OCI-LY1 (cell line): Measurements from ENCODE around the gene CD74.

Experiments
- H2AFZ ChIP-seq: fragments of 200-600 bp; sonication (generic), shearing (Covaris generic); 2 replicates; pipeline ENCODE4 v1.6.0; 2014; ENCODE audit warnings: antibody characterized with exemption, mild to moderate bottlenecking, low read length
- H3F3A ChIP-seq: fragments of 200-600 bp; sonication (generic), shearing (Covaris generic); 2 replicates; pipeline ENCODE4 v1.6.0; 2014; ENCODE audit warnings: mild to moderate bottlenecking, antibody characterized with exemption, low read length, moderate library complexity; ENCODE audit not compliant: insufficient read depth
- H3K27ac ChIP-seq: fragments of 200-600 bp; sonication (generic); 2 replicates; pipeline ENCODE4 v1.5.1; 2014; ENCODE audit warnings: low read length, mixed run types, mild to moderate bottlenecking, low read depth; ENCODE audit not compliant: poor library complexity, severe bottlenecking
- H3K27me3 ChIP-seq: fragments of 200-600 bp; sonication (generic); 2 replicates; pipeline ENCODE4 v1.6.0; 2014; ENCODE audit warnings: antibody characterized with exemption, mild to moderate bottlenecking, low read length, moderate library complexity; ENCODE audit not compliant: insufficient read depth
- H3K36me3 ChIP-seq: fragments of 200-600 bp; sonication (generic); 2 replicates; pipeline ENCODE4 v1.6.1; 2014; ENCODE audit warnings: mild to moderate bottlenecking, antibody characterized with exemption, low read length, moderate library complexity, mixed read lengths; ENCODE audit not compliant: insufficient read depth
- H3K4me1 ChIP-seq: fragments of 200-600 bp; sonication (generic); 2 replicates; pipeline ENCODE4 v1.5.1; 2014; ENCODE audit warnings: mild to moderate bottlenecking, low read length, moderate library complexity; ENCODE audit not compliant: insufficient read depth, severe bottlenecking
- H3K4me2 ChIP-seq: fragments of 200-600 bp; sonication (generic), shearing (Covaris generic); 2 replicates; pipeline ENCODE4 v1.6.1; 2014; ENCODE audit warnings: low read length
- H3K4me3 ChIP-seq: fragments of 200-600 bp; sonication (generic); 2 replicates; pipeline ENCODE4 v1.5.1; 2014; ENCODE audit warnings: low read length, low read depth, mild to moderate bottlenecking, mixed read lengths; ENCODE audit not compliant: poor library complexity, severe bottlenecking
- H3K79me2 ChIP-seq: fragments of 200-600 bp; shearing (Covaris generic); 2 replicates; pipeline ENCODE4 v1.6.1; 2016; ENCODE audit warnings: mixed run types, low read length, mixed read lengths; ENCODE audit not compliant: insufficient read depth
- H3K9ac ChIP-seq: fragments of 200-600 bp; sonication (generic), shearing (Covaris generic); 2 replicates; pipeline ENCODE4 v1.6.1; 2014; ENCODE audit warnings: mild to moderate bottlenecking, low read length, mixed read lengths
- H3K9me2 ChIP-seq: fragments of 200-600 bp; sonication (generic), shearing (Covaris generic); 2 replicates; pipeline ENCODE4 v1.6.1; 2014; ENCODE audit warnings: low read depth, mild to moderate bottlenecking, low read length, mixed read lengths
- H3K9me3 ChIP-seq: fragments of 200-600 bp; shearing (Covaris generic); 2 replicates; pipeline ENCODE4 v1.6.1; 2014; ENCODE audit warnings: low read length, mixed read lengths
- H4K20me1 ChIP-seq: fragments of 200-600 bp; sonication (generic), shearing (Covaris generic); 2 replicates; pipeline ENCODE4 v1.6.0; 2016; ENCODE audit warnings: mild to moderate bottlenecking, low read length; ENCODE audit not compliant: insufficient read depth
- EZH2 ChIP-seq: fragments of 200-600 bp; sonication (generic), shearing (Covaris generic); IDR thresholded peaks from 2 replicates; pipeline ENCODE4 v1.8.0; 2017; ENCODE audit warnings: borderline replicate concordance, mixed run types, mild to moderate bottlenecking, antibody characterized with exemption, low read length, moderate library complexity, mixed read lengths
- TF ChIP-seq, protein P1 (sequence below): fragments of 200-600 bp; sonication (generic), shearing (Covaris generic); IDR thresholded peaks from 2 replicates; pipeline ENCODE4 v1.5.1; 2017; ENCODE audit warnings: mild to moderate bottlenecking, antibody characterized with exemption, low read length, moderate library complexity, mixed read lengths

Gene CD74

DNA sequence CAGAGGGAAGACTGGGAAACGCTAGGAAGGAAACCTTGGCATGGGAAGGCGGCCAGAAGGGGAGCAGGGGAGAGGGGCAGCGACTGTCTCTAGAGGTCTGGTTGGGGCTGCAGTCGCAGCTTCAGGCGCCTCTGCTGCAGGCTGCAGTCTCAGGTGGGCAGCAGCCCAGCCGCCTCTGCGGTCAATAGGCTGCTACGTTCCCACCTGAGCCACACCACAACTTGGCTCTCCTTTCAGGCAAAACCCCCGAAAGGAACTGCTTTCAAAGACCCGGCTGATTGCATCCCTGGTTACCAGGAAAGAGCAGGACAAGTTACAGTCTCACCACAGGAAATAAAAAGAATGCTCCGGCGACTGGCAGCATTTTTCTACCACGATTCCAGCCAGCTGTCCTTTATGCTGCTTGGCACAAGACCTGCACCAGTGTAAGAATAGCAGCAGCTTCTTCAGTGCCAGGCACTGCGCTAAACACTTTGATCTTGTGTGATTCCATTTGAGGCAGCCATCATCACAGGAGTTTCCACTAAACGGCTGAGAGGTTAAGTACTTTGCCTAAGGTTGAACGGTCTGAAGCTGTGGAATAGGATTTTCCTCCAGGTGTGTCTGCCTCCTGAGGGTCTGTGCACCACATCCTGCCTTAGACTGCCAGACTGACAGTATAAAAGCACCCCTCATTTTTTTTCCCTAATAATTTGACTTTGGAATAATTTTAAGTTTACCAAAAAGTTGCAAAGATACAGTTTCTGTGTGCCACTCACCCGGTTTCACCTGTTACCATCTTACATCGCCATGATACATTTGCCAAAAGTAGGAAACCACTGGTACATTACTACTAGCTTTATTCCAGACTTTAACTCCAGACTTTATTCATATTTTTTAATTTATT is 29.3 kb upstream of the CD74 start:
- Histone ChIP-seq H3K9me3 (no peaks in the 10 kb centered on the region), H2AFZ (no peak overlapping the region), H3K4me2 (no peak overlapping the region), H3F3A (peaks cover 3% of the 10 kb centered on the region; the same call in 1 of the 2 replicates), H3K79me2 (no peaks in the 10 kb centered on the region), H3K4me1 (no peaks in the 10 kb centered on the region), H3K9ac (no peak overlapping the region), H3K9me2 (no peaks in the 10 kb centered on the region), H4K20me1 (no peaks in the 10 kb centered on the region), H3K27me3 (no peaks in the 10 kb centered on the region), H3K4me3 (no peak overlapping the region), H3K36me3 (peaks cover 44% of the 10 kb centered on the region), H3K27ac (no peak overlapping the region)
- TF ChIP-seq, protein P1, sequence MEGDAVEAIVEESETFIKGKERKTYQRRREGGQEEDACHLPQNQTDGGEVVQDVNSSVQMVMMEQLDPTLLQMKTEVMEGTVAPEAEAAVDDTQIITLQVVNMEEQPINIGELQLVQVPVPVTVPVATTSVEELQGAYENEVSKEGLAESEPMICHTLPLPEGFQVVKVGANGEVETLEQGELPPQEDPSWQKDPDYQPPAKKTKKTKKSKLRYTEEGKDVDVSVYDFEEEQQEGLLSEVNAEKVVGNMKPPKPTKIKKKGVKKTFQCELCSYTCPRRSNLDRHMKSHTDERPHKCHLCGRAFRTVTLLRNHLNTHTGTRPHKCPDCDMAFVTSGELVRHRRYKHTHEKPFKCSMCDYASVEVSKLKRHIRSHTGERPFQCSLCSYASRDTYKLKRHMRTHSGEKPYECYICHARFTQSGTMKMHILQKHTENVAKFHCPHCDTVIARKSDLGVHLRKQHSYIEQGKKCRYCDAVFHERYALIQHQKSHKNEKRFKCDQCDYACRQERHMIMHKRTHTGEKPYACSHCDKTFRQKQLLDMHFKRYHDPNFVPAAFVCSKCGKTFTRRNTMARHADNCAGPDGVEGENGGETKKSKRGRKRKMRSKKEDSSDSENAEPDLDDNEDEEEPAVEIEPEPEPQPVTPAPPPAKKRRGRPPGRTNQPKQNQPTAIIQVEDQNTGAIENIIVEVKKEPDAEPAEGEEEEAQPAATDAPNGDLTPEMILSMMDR = no peak
- no peak for TF ChIP-seq EZH2

DNA sequence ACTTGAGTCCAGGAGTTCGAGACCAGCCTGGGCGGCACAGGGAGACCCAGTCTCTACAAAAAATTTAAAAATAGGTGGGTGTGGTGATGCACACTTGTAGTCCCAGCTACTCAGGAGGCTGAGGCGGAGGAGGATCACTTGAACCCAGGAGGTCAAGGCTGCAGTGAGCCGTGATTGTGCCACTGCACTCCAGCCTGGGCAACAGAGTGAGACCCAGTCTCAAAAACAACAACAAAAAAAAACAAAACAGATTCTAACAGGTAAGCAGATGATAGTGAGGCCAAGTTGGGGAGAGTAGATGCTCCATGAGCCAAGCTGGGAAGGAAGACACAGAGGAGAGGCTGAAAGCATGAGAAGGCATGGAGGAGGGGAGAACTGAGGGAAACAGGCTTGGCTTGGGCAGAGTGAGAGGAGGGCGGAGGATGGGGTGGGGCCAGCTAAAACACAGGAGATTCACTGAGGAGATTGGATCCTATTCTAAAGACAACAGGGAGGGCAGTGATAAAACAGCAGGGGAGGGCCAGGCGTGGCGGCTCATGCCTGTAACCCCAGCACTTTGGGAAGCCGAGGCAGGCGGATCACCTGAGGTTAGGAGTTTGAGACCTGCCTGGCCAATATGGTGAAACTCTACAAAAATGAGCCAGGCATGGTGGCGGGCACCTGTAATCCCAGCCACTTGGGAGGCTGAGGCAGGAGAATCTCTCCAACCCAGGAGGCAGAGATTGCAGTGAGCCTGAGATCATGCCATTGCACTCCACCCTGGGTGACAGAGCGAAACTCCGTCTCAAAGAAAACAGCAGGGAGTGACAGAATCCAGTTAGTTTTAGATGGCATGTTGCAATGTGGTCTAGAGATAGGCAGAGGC is 28.5 kb upstream of the CD74 start:
- no peaks in the 10 kb centered on the region for H3K27me3 ChIP-seq
- H3K36me3 ChIP-seq = peaks cover 35% of the 10 kb centered on the region
- no peaks in the 10 kb centered on the region for H3K9me3 ChIP-seq
- no peak overlapping the region for H3K4me3 ChIP-seq
- H3F3A ChIP-seq = peaks cover 3% of the 10 kb centered on the region; the same call in 1 of the 2 replicates
- no peaks in the 10 kb centered on the region for H3K4me1 ChIP-seq
- no peak overlapping the region for H3K4me2 ChIP-seq
- TF ChIP-seq, protein P1 = no peak
- no peaks in the 10 kb centered on the region for H3K9me2 ChIP-seq
- no peaks in the 10 kb centered on the region for H3K79me2 ChIP-seq
- no peak overlapping the region for H3K27ac ChIP-seq
- no peak overlapping the region for H3K9ac ChIP-seq
- no peak overlapping the region for H2AFZ ChIP-seq
- no peaks in the 10 kb centered on the region for H4K20me1 ChIP-seq

DNA sequence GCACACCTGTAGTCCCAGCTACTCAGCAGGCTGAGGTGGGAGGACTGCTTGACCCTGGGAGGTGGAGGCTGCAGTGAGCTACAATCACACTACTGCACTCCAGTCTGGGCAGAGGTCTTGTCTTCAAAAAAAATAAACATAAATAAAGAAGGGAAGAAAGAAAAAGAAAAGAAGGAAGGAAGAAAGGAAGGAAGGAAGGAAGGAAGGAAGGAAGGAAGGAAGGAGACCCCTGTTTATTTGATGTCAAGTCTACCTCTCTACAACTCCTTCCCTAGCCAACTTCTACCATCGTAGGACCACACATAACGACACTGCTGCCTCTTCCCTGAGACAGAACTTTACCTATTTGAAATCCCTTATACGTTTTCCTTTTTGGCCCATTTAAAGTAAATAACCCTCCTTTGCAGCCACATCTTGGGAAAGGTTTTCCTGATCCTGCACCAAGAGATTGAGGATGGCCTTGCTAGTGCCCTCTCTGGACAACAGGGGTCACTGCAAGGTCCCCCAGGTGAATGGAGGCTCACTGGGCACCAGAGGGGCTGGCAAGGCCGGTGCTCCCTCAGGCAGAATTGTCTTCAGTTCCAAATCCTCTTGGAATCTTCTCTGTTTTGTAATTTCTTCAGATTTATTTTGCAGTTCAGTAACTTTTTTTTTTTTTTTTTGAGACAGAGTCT is 26.3 kb upstream of the CD74 start:
- Histone ChIP-seq H3K4me3 (no peak overlapping the region), H3K9me2 (no peaks in the 10 kb centered on the region), H3K4me2 (no peak overlapping the region), H3K36me3 (peaks cover 14% of the 10 kb centered on the region), H2AFZ (no peak overlapping the region), H4K20me1 (no peaks in the 10 kb centered on the region), H3K27me3 (no peaks in the 10 kb centered on the region), H3K27ac (no peak overlapping the region), H3K9ac (no peak overlapping the region), H3K79me2 (no peaks in the 10 kb centered on the region), H3K9me3 (no peaks in the 10 kb centered on the region), H3K4me1 (no peaks in the 10 kb centered on the region), H3F3A (peaks cover 3% of the 10 kb centered on the region; the same call in 1 of the 2 replicates)
- TF ChIP-seq EZH2 = no peak
- TF ChIP-seq, protein P1 = peak; percentile 50
